GM13977 (cell line): ENCODE measurements around the gene PKNOX1.
A peak's percentile ranks its signal among the peaks of the same experiment; 100 is the strongest.

ENCODE experiments used
- DNase-seq: peaks from one replicate; pipeline ENCODE4 v3.0.0; 2012; ENCODE audit warnings: low spot score
- in situ Hi-C: fragments of 300-500 bp; cut with MboI; formaldehyde crosslinking; loops from one replicate; pipeline ENCODE4 v1.12.0; 2022; ENCODE audit warnings: low sequenced_read_pairs, low pct_unique_long_range_greater_than_20kb, mixed read lengths, inconsistent platforms; ENCODE audit not compliant: unreplicated experiment
- TF ChIP-seq, protein P1 (sequence below): IDR thresholded peaks from 2 replicates; pipeline ENCODE4 v1.5.1; 2012; ENCODE audit warnings: mild to moderate bottlenecking, control low read depth; ENCODE audit not compliant: insufficient read depth; ENCODE audit errors: extremely low read depth, missing control alignments

PKNOX1 gene

DNA sequence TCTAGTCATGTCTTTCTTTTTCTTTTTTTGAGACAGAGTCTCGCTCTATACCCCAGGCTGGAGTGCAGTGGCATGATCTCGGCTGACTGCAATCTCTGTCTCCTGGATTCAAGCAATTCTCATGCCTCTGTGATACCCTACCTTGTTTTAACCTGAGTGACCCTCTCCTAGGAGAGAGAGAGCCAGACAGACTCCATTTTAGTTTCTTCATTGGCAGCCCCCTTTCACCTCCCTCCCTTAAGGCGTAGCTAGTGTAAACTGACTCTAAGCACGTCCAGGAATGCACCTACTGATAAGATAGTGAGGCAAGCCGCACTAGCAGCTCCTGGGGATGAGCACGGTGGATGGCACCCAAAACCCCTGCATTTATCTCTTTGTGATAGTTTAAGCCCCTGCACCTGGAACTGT is 5.2 kb upstream of the PKNOX1 start:
- DNase-seq, result no peak
- in situ Hi-C loops, result no loop called here
- TF ChIP-seq, protein P1, sequence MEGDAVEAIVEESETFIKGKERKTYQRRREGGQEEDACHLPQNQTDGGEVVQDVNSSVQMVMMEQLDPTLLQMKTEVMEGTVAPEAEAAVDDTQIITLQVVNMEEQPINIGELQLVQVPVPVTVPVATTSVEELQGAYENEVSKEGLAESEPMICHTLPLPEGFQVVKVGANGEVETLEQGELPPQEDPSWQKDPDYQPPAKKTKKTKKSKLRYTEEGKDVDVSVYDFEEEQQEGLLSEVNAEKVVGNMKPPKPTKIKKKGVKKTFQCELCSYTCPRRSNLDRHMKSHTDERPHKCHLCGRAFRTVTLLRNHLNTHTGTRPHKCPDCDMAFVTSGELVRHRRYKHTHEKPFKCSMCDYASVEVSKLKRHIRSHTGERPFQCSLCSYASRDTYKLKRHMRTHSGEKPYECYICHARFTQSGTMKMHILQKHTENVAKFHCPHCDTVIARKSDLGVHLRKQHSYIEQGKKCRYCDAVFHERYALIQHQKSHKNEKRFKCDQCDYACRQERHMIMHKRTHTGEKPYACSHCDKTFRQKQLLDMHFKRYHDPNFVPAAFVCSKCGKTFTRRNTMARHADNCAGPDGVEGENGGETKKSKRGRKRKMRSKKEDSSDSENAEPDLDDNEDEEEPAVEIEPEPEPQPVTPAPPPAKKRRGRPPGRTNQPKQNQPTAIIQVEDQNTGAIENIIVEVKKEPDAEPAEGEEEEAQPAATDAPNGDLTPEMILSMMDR, result no peak

DNA sequence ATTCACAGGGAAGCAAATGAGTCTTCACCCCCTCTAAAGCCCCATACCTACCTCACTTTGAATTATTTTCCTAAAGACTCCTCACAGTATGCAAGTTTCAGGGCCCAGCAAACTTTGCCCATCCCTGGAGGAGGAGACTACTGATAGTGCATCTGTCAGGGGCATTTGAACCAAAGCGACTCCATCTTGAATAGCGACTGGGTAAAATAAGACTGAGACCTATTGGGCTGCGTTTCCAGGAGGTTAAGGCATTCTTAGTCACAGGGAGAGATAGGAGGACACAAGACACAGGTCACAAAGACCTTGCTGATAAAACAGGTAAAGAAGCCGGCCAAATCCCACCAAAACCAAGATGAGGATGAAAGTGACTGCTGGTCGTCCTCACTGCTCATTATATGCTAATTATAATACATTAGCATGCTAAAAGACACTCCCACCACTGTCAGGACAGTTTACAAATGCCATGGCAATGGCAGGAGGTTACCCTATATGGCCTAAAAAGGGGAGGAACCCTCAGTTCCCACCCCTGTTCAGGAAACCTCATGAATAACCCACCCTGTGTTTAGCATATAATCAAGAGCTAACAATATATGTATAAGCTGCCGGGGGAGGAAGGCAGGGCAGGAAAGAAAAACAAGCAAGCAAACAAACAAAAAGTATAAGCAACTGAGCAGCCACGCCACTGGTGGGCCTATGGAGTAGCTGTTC is 3.3 kb upstream of the PKNOX1 start:
- TF ChIP-seq, protein P1, result no peak
- DNase-seq, result no peak
- in situ Hi-C loops, result no loop called here

DNA sequence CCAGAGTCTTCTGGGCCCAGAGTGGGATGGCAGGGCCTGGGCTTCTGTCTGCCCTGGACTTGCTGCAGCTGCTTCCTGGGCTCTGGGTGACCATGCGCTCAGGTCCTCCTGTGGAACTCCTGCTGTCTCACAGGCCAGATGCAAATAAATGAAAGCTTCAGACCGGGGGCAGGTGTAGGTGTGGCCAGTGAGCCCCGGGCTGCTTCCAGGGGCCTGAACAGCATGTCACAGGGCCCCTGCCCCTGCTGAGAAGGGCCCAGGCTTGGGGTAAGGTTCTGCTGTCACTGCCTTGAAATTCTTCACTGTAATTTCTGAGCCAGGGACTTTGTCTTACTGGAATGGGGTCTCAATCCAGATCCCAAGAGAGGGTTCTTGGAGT is 2.5 kb upstream of the PKNOX1 start:
- in situ Hi-C loops, result no loop called here
- TF ChIP-seq, protein P1, result no peak
- peak; percentile 10 for DNase-seq

DNA sequence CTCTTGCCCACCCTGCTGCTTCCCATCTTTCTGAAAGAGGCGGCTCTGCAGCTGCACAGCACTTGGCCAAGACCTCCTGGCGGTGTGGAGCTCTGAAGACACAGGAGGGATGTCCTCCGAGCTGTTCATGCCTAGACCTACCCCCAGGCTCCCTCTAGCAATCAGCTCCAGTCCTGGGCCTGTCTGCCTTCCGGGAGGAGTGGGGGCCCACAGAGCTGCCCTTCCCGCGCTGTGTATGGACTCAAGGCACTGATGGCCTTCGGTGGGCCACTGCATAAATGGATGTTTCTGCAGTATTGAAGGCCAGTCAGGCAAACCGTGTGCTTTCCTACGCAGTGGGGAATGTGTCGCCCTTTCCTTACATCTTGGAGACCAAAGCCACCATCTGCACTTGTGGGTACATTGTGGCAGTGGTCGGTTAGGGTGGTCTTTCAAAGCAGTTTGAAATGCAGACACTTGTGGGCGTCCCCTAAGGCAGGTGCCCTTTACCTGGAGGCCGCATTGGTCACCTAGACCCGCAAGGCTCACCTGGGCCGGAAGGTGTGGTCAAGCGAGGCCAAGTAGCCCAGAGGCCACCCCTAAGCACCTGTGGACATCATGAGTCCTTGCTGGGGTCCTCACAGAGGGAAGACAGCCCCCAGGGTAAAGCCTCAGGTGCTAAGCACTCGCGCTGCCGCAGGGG is 912 bp upstream of the PKNOX1 start:
- in situ Hi-C loops, result no loop called here
- DNase-seq, result no peak
- TF ChIP-seq, protein P1, result no peak

GRCh38 chr21:42974832-42975820 is 764 bp downstream of the PKNOX1 start:
- peak; percentile 89 for DNase-seq
- TF ChIP-seq, protein P1, result no peak
- in situ Hi-C loops, result no loop called here

DNA sequence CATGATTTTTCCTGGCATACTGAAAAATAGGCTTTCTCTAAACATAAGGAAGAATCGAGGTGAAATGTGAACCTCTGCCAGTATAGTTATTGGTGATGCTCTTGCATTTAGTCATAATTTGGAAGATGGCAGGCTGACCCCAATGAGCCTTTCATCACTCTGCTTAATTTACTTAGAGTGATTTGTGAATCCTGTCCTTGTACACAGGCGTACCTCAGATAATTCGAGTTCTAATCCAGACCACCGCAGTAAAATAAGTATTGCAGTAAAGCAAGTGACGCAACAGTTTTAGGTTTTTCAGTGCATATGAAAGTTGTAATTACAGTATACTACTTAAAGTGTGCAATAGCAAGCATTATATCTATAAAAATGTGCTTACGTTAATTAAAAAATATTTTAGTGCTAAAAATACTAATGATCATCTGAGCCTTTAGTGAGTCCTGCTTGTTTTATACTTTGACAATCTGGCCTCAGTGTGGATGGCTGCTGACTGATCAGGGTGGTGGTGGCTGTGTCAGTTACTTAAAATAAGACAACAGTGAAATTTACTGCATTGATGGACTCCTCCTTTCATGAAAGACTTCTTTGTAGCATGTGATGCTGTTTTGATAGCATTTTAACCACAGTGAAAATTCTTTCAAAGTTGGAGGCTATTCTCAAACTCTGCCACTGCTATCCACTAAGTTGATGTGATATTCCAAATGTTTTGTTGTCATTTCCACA is 1.7 kb downstream of the PKNOX1 start:
- DNase-seq, result no peak
- TF ChIP-seq, protein P1, result no peak
- in situ Hi-C loops, result no loop called here
